MCF 10A (cell line): ENCODE data around the gene HOXA2. TPM values are rescaled to one million over a fixed set of nuclear protein-coding genes. Genes with fewer than 3 reads are reported as not detected.

ENCODE experiments used
- BruUV-seq: library from RNA; stranded (reverse); fragments of 400-500 nt; replicated peaks from 2 replicates; lab custom pipeline; 2021; lab: Mats Ljungman, UMichigan
- CTCF ChIA-PET: fragments of 300-600 bp; sonication (Branson Sonifier 250); formaldehyde crosslinking; extraction: SDS; loops from one replicate; lab custom pipeline; 2021; ENCODE audit warnings: antibody characterized with exemption, inconsistent platforms; lab: Yijun Ruan, JAX
- POLR2A ChIA-PET: fragments of 300-600, 350-650 bp; sonication (Branson Sonifier 250); formaldehyde crosslinking; extraction: SDS; loops from one replicate; lab custom pipeline; 2020; ENCODE audit warnings: antibody characterized with exemption, inconsistent platforms; lab: Yijun Ruan, JAX
- DNase-seq: peaks from one replicate; pipeline ENCODE4 v3.0.0-alpha.2; 2018; ENCODE audit not compliant: unreplicated experiment
- H3K27ac Mint-ChIP-seq: one replicate; pipeline ENCODE4 v1.8.0; 2022; ENCODE audit warnings: mild to moderate bottlenecking, low read depth, mixed read lengths; ENCODE audit not compliant: unreplicated experiment
- H3K27me3 Mint-ChIP-seq: one replicate; pipeline ENCODE4 v1.8.0; 2022; ENCODE audit warnings: mixed read lengths; ENCODE audit not compliant: insufficient read depth, unreplicated experiment
- H3K36me3 Mint-ChIP-seq: one replicate; pipeline ENCODE4 v1.8.0; 2022; ENCODE audit warnings: mild to moderate bottlenecking, moderate library complexity, mixed read lengths; ENCODE audit not compliant: insufficient read depth, unreplicated experiment
- H3K4me1 Mint-ChIP-seq: one replicate; pipeline ENCODE4 v1.8.0; 2022; ENCODE audit warnings: mixed read lengths; ENCODE audit not compliant: insufficient read depth, unreplicated experiment
- H3K4me3 Mint-ChIP-seq: one replicate; pipeline ENCODE4 v1.8.0; 2022; ENCODE audit warnings: mild to moderate bottlenecking, moderate library complexity, mixed read lengths; ENCODE audit not compliant: unreplicated experiment
- H3K9me3 Mint-ChIP-seq: one replicate; pipeline ENCODE4 v1.8.0; 2022; ENCODE audit warnings: mixed read lengths; ENCODE audit not compliant: unreplicated experiment
- intact Hi-C: fragments of 100-400 bp; cut with micrococcal nuclease; formaldehyde crosslinking; loops from 2 replicates; pipeline ENCODE4 v1.14.1; 2022
- total RNA-seq: library from RNA; stranded (reverse); gene quantifications from 2 replicates; pipeline ENCODE4 v1.2.3, GENCODE V29; 2022
- TF ChIP-seq, protein P1 (sequence below): fragments of 200-600 bp; IDR thresholded peaks from one replicate; pipeline ENCODE4 v1.8.0; 2022; ENCODE audit warnings: antibody characterized with exemption, mild to moderate bottlenecking; ENCODE audit not compliant: unreplicated experiment

Gene HOXA2
- total RNA-seq, 1 experiment from 2014 or later = 1.4 TPM

DNA sequence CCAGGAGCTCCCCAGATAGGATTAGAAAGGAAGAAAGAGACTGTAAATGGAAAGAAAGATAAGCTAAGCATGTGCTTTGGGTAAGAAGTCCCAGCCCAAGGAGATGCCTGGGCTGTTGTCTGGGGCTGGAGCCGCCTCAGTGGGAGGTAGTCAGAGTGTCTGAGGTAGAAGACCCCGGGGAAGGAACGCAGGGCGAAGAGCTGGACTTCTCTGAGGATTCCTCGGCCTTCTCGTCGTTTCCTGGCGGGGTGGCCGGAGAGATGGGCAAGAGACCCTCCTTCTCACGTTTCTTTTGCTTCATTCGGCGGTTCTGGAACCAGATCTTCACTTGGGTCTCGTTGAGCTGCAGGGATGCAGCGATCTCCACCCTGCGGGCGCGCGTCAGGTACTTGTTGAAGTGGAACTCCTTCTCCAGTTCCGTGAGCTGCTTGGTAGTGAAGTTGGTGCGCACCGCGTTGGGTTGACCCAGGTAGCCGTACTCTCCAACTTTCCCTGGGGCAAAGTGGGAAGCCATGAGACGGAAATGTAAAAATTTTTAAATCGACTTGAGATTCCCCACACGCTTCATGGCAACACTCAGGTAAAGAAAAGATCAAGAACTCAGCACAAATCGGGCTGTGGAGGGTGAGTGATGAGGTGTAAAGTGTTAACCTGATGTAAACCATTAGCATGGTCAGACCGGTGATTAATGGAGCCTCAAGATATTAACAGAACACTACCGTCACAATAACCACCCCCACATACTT is 8.0 kb downstream of the HOXA2 start:
- H3K9me3 Mint-ChIP-seq = no peaks in the 10 kb centered on the region
- POLR2A ChIA-PET = interaction anchor here (0.7 to 12.8 kb wide), 14 partner anchors 7 to 434 kb away, joined by 3 to 663 read pairs (median 7); partner anchors contain the start of genes HOXA5 and SKAP2
- H3K4me1 Mint-ChIP-seq = peaks cover 29% of the 10 kb centered on the region
- peaks cover 17% of the 10 kb centered on the region for H3K36me3 Mint-ChIP-seq
- no peaks in the 10 kb centered on the region for H3K27me3 Mint-ChIP-seq
- H3K27ac Mint-ChIP-seq = no peak overlapping the region
- TF ChIP-seq, protein P1, sequence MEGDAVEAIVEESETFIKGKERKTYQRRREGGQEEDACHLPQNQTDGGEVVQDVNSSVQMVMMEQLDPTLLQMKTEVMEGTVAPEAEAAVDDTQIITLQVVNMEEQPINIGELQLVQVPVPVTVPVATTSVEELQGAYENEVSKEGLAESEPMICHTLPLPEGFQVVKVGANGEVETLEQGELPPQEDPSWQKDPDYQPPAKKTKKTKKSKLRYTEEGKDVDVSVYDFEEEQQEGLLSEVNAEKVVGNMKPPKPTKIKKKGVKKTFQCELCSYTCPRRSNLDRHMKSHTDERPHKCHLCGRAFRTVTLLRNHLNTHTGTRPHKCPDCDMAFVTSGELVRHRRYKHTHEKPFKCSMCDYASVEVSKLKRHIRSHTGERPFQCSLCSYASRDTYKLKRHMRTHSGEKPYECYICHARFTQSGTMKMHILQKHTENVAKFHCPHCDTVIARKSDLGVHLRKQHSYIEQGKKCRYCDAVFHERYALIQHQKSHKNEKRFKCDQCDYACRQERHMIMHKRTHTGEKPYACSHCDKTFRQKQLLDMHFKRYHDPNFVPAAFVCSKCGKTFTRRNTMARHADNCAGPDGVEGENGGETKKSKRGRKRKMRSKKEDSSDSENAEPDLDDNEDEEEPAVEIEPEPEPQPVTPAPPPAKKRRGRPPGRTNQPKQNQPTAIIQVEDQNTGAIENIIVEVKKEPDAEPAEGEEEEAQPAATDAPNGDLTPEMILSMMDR = no peak
- DNase-seq = no peak
- peak overlapping the region; percentile 83 for H3K4me3 Mint-ChIP-seq
- CTCF ChIA-PET = interaction anchor here (0.7 to 1.3 kb wide), 6 partner anchors 13 to 1448 kb away, joined by 3 to 4 read pairs (median 3); no protein-coding TSS in a partner anchor
- intact Hi-C loops = loop anchor here (5.0 kb wide), 2 partner anchors 47 to 137 kb away; no protein-coding TSS in a partner anchor
- no TSS peak for BruUV-seq

DNA sequence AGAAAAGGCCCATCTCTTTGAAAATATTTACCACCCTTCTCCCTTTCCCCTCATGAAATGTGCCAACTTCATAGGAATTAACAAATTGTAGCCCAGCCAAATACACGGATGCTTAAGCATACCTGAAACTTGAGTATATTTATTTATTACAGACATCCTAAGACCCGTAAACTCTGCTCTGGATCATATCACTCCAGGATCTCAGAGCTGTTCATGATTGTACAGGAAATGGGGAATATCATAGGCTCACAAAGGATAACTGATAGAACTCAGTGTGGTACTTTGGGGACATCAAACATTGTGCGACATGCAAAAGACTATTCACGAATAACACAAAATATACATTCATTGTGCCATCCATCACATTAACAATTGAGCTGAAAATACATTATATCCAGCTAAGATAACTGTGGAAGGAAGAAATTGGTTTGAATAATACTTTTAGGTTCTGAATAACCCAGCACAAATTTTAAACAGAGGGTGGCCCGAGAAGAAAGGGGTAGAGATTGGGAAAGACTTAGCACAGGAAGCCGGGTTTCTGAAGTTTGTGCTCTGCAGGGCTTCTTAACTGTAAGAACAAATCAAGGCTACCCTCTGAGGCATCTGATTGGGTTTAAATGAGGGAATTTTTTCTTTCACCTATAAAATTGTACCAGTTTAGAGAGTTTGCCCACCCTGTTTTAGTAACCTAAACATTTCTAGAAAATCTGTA is 9.1 kb downstream of the HOXA2 start:
- TF ChIP-seq, protein P1 = no peak
- ChIA-PET POLR2A (interaction anchor here (0.6 to 12.8 kb wide), 10 partner anchors 7 to 237 kb away, joined by 3 to 663 read pairs (median 11); partner anchors contain the start of genes HOXA5 and SKAP2), CTCF (interaction anchor here (0.6 to 1.0 kb wide), 2 partner anchors 22 to 239 kb away, joined by 3 to 4 read pairs; no protein-coding TSS in a partner anchor)
- BruUV-seq = no TSS peak
- H3K27ac Mint-ChIP-seq = no peak overlapping the region
- no peaks in the 10 kb centered on the region for H3K9me3 Mint-ChIP-seq
- intact Hi-C loops = no loop called here
- H3K27me3 Mint-ChIP-seq = no peaks in the 10 kb centered on the region
- H3K4me3 Mint-ChIP-seq = peak overlapping the region; percentile 58
- DNase-seq = no peak
- H3K4me1 Mint-ChIP-seq = peaks cover 21% of the 10 kb centered on the region
- peaks cover 7% of the 10 kb centered on the region for H3K36me3 Mint-ChIP-seq

DNA sequence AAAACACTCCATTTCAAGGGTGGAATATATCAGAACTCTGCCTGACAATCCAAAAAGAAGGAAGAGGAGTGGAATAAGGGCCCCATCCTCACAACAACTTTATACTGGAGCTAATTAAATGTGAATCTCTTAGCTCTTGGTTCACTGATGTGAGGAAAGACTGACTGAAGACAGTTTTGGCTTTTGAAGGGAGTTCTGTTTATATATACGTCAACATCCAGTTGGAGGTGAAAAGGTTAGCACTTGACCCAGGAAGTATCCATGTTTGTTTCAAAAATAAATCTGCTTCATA is 9.7 kb downstream of the HOXA2 start:
- no peak overlapping the region for H3K27ac Mint-ChIP-seq

More for the DNA sequence above, 9.7 kb downstream of the HOXA2 start:
- no peak for DNase-seq
- no TSS peak for BruUV-seq
- POLR2A ChIA-PET = interaction anchor here (0.6 to 12.8 kb wide), 6 partner anchors 10 to 236 kb away, joined by 3 to 663 read pairs (median 10); partner anchors contain the start of gene SKAP2
- peaks cover 15% of the 10 kb centered on the region for H3K4me1 Mint-ChIP-seq
- intact Hi-C loops = no loop called here
- H3K36me3 Mint-ChIP-seq = peaks cover 7% of the 10 kb centered on the region
- no peak overlapping the region for H3K4me3 Mint-ChIP-seq
- no peaks in the 10 kb centered on the region for H3K9me3 Mint-ChIP-seq
- TF ChIP-seq, protein P1 = no peak
- no peaks in the 10 kb centered on the region for H3K27me3 Mint-ChIP-seq
- CTCF ChIA-PET = interaction anchor here (0.6 kb wide), 1 partner anchor 23 kb away, joined by 3 read pairs; no protein-coding TSS in a partner anchor
